Heart right ventricle (tissue), 16 donors: ENCODE data around the gene F12. TPM values are rescaled to one million over a fixed set of nuclear protein-coding genes. Genes with fewer than 3 reads are reported as not detected.

ENCODE experiments used
- ATAC-seq, 8 donors: fragments of 200-7000 bp; cut with Tn5 transposase; one replicate each; pipeline ENCODE4 v1.9.1; 2020; ENCODE audit warnings: mild to moderate bottlenecking in 8 of 8, moderate library complexity in 8 of 8, moderate number of reproducible peaks in 1 of 8
- DNase-seq, 2 donors: peaks; one replicate each; pipeline ENCODE4 v3.0.0-alpha.2; 2020
- H3K27ac ChIP-seq, 10 donors: fragments of 200-600 bp; sonication (generic) in 2 of 10; one replicate each; pipeline versions ENCODE4 v1.5.0 to v1.8.0; 2020 to 2022; ENCODE audit warnings: mild to moderate bottlenecking in 3 of 10
- H3K27me3 ChIP-seq, 7 donors: fragments of 200-600 bp; one replicate each; pipeline ENCODE4 v1.8.0; 2021 to 2022; ENCODE audit warnings: mild to moderate bottlenecking in 2 of 7
- H3K36me3 ChIP-seq, 9 donors: fragments of 200-600 bp; sonication (generic) in 1 of 9; one replicate each; pipeline versions ENCODE4 v1.5.0 to v1.8.0; 2020 to 2022; ENCODE audit warnings: mild to moderate bottlenecking in 2 of 9
- H3K4me1 ChIP-seq, 9 donors: fragments of 200-600 bp; sonication (generic) in 1 of 9; one replicate each; pipeline versions ENCODE4 v1.5.0 to v1.8.0; 2020 to 2022; ENCODE audit warnings: mild to moderate bottlenecking in 4 of 9
- H3K4me3 ChIP-seq, 10 donors: fragments of 200-600 bp; sonication (generic) in 2 of 10; one replicate each; pipeline versions ENCODE4 v1.5.0 to v1.8.0; 2020 to 2022; ENCODE audit warnings: mild to moderate bottlenecking in 7 of 10, moderate library complexity in 2 of 10
- H3K9me3 ChIP-seq, 11 donors: fragments of 200-600 bp in 10 of 11; sonication (generic) in 2 of 11; one replicate each; pipeline versions ENCODE4 v1.5.0 to v1.8.0; 2013 to 2022; ENCODE audit warnings: mild to moderate bottlenecking in 2 of 11, control low read depth in 1 of 11, moderate library complexity in 1 of 11
- CTCF ChIP-seq, 9 donors: fragments of 200-600 bp; sonication (generic) in 2 of 9; IDR thresholded peaks; one replicate each; pipeline versions ENCODE4 v1.5.0 to v1.8.0; 2021 to 2022; ENCODE audit warnings: antibody characterized with exemption in 9 of 9, mild to moderate bottlenecking in 5 of 9, moderate library complexity in 1 of 9
- WGBS, 2 donors: extraction: QIAGEN DNeasy Blood & Tissue Kit; methylation state at CpG; one replicate each; pipeline ENCODE4 v1.1.7; 2013; ENCODE audit warnings: inconsistent platforms in 1 of 2; 5-methylcytosine and 5-hydroxymethylcytosine counted together
- intact Hi-C, 10 donors: fragments of 100-400 bp; cut with DNase I; formaldehyde crosslinking; loops; one replicate each; pipeline versions ENCODE4 v1.11.1 to v1.14.2; 2022
- polyA plus RNA-seq, 2 donors: library from polyadenylated mRNA; stranded (reverse); fragments of 200-250 nt; gene quantifications; one replicate each; pipeline ENCODE4 v1.2.3, GENCODE V29; 2013
- total RNA-seq, 10 donors: library from RNA; stranded (reverse); fragmentation: NEBNext Ultra II Directional in 3 of 10; extraction: Animal tissue kit (Norgen Biotek cat#: 25700) in 3 of 10; gene quantifications; one replicate each; pipeline versions ENCODE4 v1.2.1 to v1.2.4, GENCODE V29; 2021 to 2023
- donor health status: Arrhythmogenic right ventricular cardiomyopathy.
- donor health status: ischemic (EF 13 %, LVEDD 7.1; RV severe dilation, severe dysfunction).
- donor health status: healthy with polysubstance abuse.
- donor health status: DM: no; HTN: yes; CAD: no.
- donor health status: DM: no; HTN: no; CAD: no.
- donor health status: ischemic (EF 25% LVEDD 6.9; RV normal size, moderate dysfunction).
- donor health status: ischemic (EF 25% LVEDD 5.7; RV mildly dilated, moderate dysfunction).
- donor health status: healthy.
- donor health status: DM: yes; HTN: yes; CAD: no.
- donor health status: Ischemic cardiomyopathy.
- donor health status: ischemic (EF 35%, LVEDD 5.7; RV mildly dilated, moderate dysfunction).
- donor health status: nonischemic (EF 11% LVEDD 7.7; RV severe dilation, severe dysfunction).
- donor health status: DM: yes; HTN: yes; CAD: no.
- donor health status: PGD.
- donor health status: ischemic (EF 29% LVEDD 5.4; RV normal size, mild dysfunction).
- donor health status: nonischemic (EF 23%, LVEDD 6.1; RV moderate dilation, normal function).

The F12 gene
- total and polyA plus RNA-seq, 12 donors: 0.25 to 0.37 (median 0.28) TPM; not detected in 9

DNA sequence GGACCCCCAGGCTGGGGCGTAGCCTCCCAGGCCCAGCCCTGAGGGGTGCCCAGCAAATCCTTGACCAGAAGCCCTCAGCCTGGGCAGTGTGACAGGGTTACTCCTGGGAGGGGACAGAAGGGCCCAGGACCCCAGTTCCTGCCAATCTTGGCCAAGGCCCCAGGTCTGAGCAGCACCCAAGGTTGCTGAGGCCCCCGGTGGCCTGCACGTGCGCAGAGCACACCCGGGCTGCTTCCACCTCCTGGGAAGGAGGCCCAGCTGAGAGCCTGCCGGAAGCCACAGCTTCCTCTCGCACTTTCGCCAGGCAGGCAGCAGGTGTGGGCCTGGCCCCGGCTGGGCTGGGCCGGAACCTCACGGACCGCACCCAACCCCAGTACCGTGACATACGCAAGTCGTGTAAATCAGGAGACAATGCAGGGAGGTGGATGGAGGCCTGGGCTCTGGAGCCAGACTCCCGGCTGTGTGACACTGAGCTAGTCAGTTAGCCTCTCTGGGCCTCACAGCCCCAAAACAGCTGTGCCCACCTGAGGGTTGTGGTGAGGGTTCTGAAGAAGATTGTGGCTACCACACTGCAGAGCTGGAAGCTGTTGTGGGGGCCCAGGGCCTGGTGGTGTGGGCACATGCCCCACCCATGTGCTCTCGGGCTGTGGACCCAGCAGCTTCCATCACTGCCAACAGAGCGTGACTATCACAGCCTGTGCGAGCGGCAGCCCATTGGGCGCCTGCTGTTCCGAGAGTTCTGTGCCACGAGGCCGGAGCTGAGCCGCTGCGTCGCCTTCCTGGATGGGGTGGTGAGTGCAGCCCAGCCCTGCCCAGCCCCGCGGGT, 22.2 kb upstream of the F12 start:
- DNase-seq (peak in 1 of 2 donors; percentile 44), ATAC-seq (peak in 6 of 8 donors; percentile 6 to 34 (median 15))
- H3K9me3 ChIP-seq: no peaks in the 10 kb centered on the region
- no peak for TF ChIP-seq CTCF (IDR thresholded peaks at IDR 0.05)
- intact Hi-C loops: loop anchor here in 1 of 10 donors (2.0 kb wide), 1 partner anchor 15 kb away; the partner anchor contains the start of gene PRR7
- WGBS, 2 donors: 75 to 80% methylated on average over 29 of the region's 29 CpGs
- H3K27ac ChIP-seq: peak overlapping the region in 6 of 10 donors; percentile 12 to 96 (median 38)
- H3K36me3 ChIP-seq: peaks cover 0 to 69% (median 31%) of the 10 kb centered on the region in 9 donors
- peak overlapping the region in 1 of 10 donors; percentile 31 for H3K4me3 ChIP-seq
- no peaks in the 10 kb centered on the region for H3K27me3 ChIP-seq
- H3K4me1 ChIP-seq: peaks cover 12 to 69% (median 38%) of the 10 kb centered on the region in 9 donors

- Histone ChIP-seq H3K9me3 (no peaks in the 10 kb centered on the region), H3K27me3 (no peaks in the 10 kb centered on the region), H3K27ac (peak overlapping the region in 3 of 10 donors; percentile 17 to 96 (median 36)), H3K4me3 (peak overlapping the region in 1 of 10 donors; percentile 31), H3K36me3 (peaks cover 0 to 64% (median 27%) of the 10 kb centered on the region in 9 donors), H3K4me1 (peaks cover 12 to 69% (median 38%) of the 10 kb centered on the region in 9 donors)
- ATAC-seq (no peak), DNase-seq (no peak)
- intact Hi-C loops: no loop called here
- no peak for TF ChIP-seq CTCF (IDR thresholded peaks at IDR 0.05)
- 86 to 93% methylated on average over 7 of the region's 7 CpGs for WGBS, 2 donors
These were observed 21.6 kb upstream of the F12 start for GRCh38 chr5:177430972-177431316.

GRCh38 chr5:177430140-177430951, 21.0 kb upstream of the F12 start:
- Histone ChIP-seq H3K36me3 (peaks cover 0 to 58% (median 22%) of the 10 kb centered on the region in 9 donors), H3K9me3 (no peaks in the 10 kb centered on the region), H3K4me1 (peaks cover 15 to 75% (median 43%) of the 10 kb centered on the region in 9 donors), H3K4me3 (peak overlapping the region in 1 of 10 donors; percentile 12), H3K27me3 (no peaks in the 10 kb centered on the region), H3K27ac (peak overlapping the region in 2 of 10 donors; percentile 36 to 96)
- TF ChIP-seq CTCF (IDR thresholded peaks at IDR 0.05): no peak
- intact Hi-C loops: no loop called here
- no peak for ATAC-seq
- WGBS, 2 donors: 90 to 92% methylated on average over 26 of the region's 26 CpGs
- no peak for DNase-seq
